SK-N-SH treated with all-trans-retinoic acid at 6 μM for 48 hours (cell line): ENCODE data around the gene DNAH8.

Experiments
- ATAC-seq: fragments of 200-7000 bp; cut with Tn5 transposase; 3 replicates; pipeline ENCODE4 v1.9.1; 2020; ENCODE audit warnings: mild to moderate bottlenecking, moderate library complexity
- ARNTL ChIP-seq: fragments of 450-650 bp; formaldehyde crosslinking; IDR thresholded peaks from 2 replicates; pipeline ENCODE4 v1.5.0; 2020; ENCODE audit warnings: low read depth, mild to moderate bottlenecking, moderate library complexity, borderline replicate concordance
- BACH2 ChIP-seq: fragments of 250-450 bp; sonication (Bioruptor Pico); IDR thresholded peaks from 2 replicates; pipeline ENCODE4 v1.9.0; 2021; ENCODE audit warnings: mild to moderate bottlenecking, borderline replicate concordance
- CREB5 ChIP-seq: fragments of 250-450 bp; sonication (Bioruptor Pico); IDR thresholded peaks from 2 replicates; pipeline ENCODE4 v1.5.1; 2020; ENCODE audit warnings: low read depth, mild to moderate bottlenecking, moderate library complexity
- CSDC2 ChIP-seq: fragments of 250-450 bp; sonication (Bioruptor Pico); IDR thresholded peaks from 2 replicates; pipeline ENCODE4 v1.5.0; 2020; ENCODE audit warnings: mild to moderate bottlenecking, moderate library complexity
- ESRRG ChIP-seq: fragments of 250-450 bp; sonication (Bioruptor Pico); IDR thresholded peaks from 2 replicates; pipeline ENCODE4 v1.6.1; 2021; ENCODE audit warnings: mild to moderate bottlenecking
- GLIS3 ChIP-seq: fragments of 250-450 bp; sonication (Bioruptor Pico); IDR thresholded peaks from 2 replicates; pipeline ENCODE4 v1.5.0; 2020; ENCODE audit warnings: mild to moderate bottlenecking, moderate library complexity
- ISL1 ChIP-seq: fragments of 250-450 bp; sonication (Bioruptor Pico); IDR thresholded peaks from 2 replicates; pipeline ENCODE4 v2.1.2; 2022; ENCODE audit warnings: mild to moderate bottlenecking, moderate library complexity
- OSR1 ChIP-seq: fragments of 250-450 bp; sonication (Bioruptor Pico); IDR thresholded peaks from 2 replicates; pipeline ENCODE4 v1.8.0; 2022; ENCODE audit warnings: moderate library complexity, mild to moderate bottlenecking, inconsistent platforms
- PPARA ChIP-seq: fragments of 250-450 bp; sonication (Bioruptor Pico); IDR thresholded peaks from 2 replicates; pipeline ENCODE4 v1.5.0; 2020; ENCODE audit warnings: mild to moderate bottlenecking, borderline replicate concordance
- RARB ChIP-seq: fragments of 250-450 bp; sonication (Bioruptor Pico); IDR thresholded peaks from 2 replicates; pipeline ENCODE4 v1.8.0; 2021; ENCODE audit warnings: mild to moderate bottlenecking, moderate library complexity
- SNAI2 ChIP-seq: fragments of 250-450 bp; sonication (Bioruptor Pico); IDR thresholded peaks from 2 replicates; pipeline ENCODE4 v1.5.0; 2020; ENCODE audit warnings: mild to moderate bottlenecking, moderate library complexity
- TCF4 ChIP-seq: fragments of 250-450 bp; sonication (Bioruptor Pico); IDR thresholded peaks from 2 replicates; pipeline ENCODE4 v1.8.0; 2021; ENCODE audit warnings: mild to moderate bottlenecking, moderate library complexity, borderline replicate concordance
- TOX ChIP-seq: fragments of 250-450 bp; sonication (Bioruptor Pico); IDR thresholded peaks from 2 replicates; pipeline ENCODE4 v1.8.0; 2021; ENCODE audit warnings: mild to moderate bottlenecking, moderate library complexity, borderline replicate concordance
- ZC3H10 ChIP-seq: fragments of 250-450 bp; sonication (Bioruptor Pico); IDR thresholded peaks from 2 replicates; pipeline ENCODE4 v1.5.1; 2021; ENCODE audit warnings: mild to moderate bottlenecking, moderate library complexity
- ZFP3 ChIP-seq: fragments of 250-450 bp; sonication (Bioruptor Pico); IDR thresholded peaks from 2 replicates; pipeline ENCODE4 v1.5.0; 2020; ENCODE audit warnings: mild to moderate bottlenecking, moderate library complexity
- ZFP30 ChIP-seq: fragments of 450-650 bp; formaldehyde crosslinking; IDR thresholded peaks from 2 replicates; pipeline ENCODE4 v1.5.0; 2022; ENCODE audit warnings: mild to moderate bottlenecking, moderate library complexity
- ZNF565 ChIP-seq: fragments of 450-650 bp; formaldehyde crosslinking; conservative IDR thresholded peaks from 2 replicates; pipeline ENCODE4 v1.5.0; 2020; ENCODE audit warnings: low read depth, mild to moderate bottlenecking, moderate library complexity
- ZNF70 ChIP-seq: fragments of 450-650 bp; formaldehyde crosslinking; IDR thresholded peaks from 2 replicates; pipeline ENCODE4 v1.5.0; 2020; ENCODE audit warnings: mild to moderate bottlenecking, moderate library complexity
- ZNF8 ChIP-seq: fragments of 450-650 bp; formaldehyde crosslinking; IDR thresholded peaks from 2 replicates; pipeline ENCODE4 v1.5.0; 2020; ENCODE audit warnings: mild to moderate bottlenecking, moderate library complexity
- TF ChIP-seq, protein P1 (sequence below): fragments of 250-450 bp; sonication (Bioruptor Pico); IDR thresholded peaks from 2 replicates; pipeline ENCODE4 v1.5.0; 2020; ENCODE audit warnings: mild to moderate bottlenecking, moderate library complexity
- TF ChIP-seq, protein P2 (sequence below): fragments of 250-450 bp; sonication (Bioruptor Pico); IDR thresholded peaks from 2 replicates; pipeline ENCODE4 v1.8.0; 2020; ENCODE audit warnings: mild to moderate bottlenecking, moderate library complexity, borderline replicate concordance
- TF ChIP-seq, protein P3 (sequence below): fragments of 250-450 bp; sonication (Bioruptor Pico); IDR thresholded peaks from 2 replicates; pipeline ENCODE4 v1.8.0; 2021; ENCODE audit warnings: low read depth, mild to moderate bottlenecking, moderate library complexity, borderline replicate concordance

DNAH8 gene

GRCh38 chr6:38736951-38737350 is 21.8 kb downstream of the DNAH8 start:
- ATAC-seq, result no peak

GRCh38 chr6:38738261-38738660 is 23.1 kb downstream of the DNAH8 start:
- no peak for ATAC-seq
- no peak for TF ChIP-seq CSDC2 (CRISPR knock-in tag)

More at GRCh38 chr6:38736951-38737350, 21.8 kb downstream of the DNAH8 start:
- no peak for TF ChIP-seq PPARA (CRISPR knock-in tag)
- no peak for TF ChIP-seq CSDC2 (CRISPR knock-in tag)
- TF ChIP-seq ZNF8 (CRISPR knock-in tag), result no peak
- TF ChIP-seq TCF4 (CRISPR knock-in tag), result no peak
- TF ChIP-seq BACH2 (CRISPR knock-in tag), result no peak
- TF ChIP-seq ZNF70, result no peak
- no peak for TF ChIP-seq ARNTL (CRISPR knock-in tag)
- TF ChIP-seq ISL1 (CRISPR knock-in tag), result no peak

DNA sequence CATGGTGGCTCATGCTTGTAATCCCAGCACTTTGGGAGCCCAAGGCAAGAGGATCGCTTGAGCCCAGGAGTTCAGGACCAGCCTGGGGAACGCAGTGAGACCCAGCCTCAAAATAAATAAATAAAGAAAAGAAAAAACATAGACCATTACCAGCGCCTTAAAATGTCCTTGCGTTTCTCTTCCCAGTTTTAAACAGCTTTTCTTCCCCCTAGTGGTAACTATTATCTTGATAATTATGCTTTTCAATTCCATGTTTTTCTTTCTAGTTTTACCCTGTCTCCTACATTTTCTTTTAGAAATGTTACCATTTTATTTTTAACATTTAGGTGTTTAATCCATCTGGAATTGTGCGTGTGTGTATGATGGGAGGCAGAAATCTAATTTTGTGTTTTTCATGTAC is 24.4 kb downstream of the DNAH8 start:
- TF ChIP-seq TOX (no peak), ZNF70 (no peak), TCF4 (CRISPR knock-in tag) (no peak), ZFP3 (CRISPR knock-in tag) (no peak), ESRRG (CRISPR knock-in tag) (no peak), SNAI2 (CRISPR knock-in tag) (no peak), ZC3H10 (no peak), ARNTL (CRISPR knock-in tag) (no peak), ISL1 (CRISPR knock-in tag) (no peak), GLIS3 (CRISPR knock-in tag) (no peak), CSDC2 (CRISPR knock-in tag) (no peak), ZFP30 (CRISPR knock-in tag) (no peak), OSR1 (CRISPR knock-in tag) (no peak), ZNF565 (CRISPR knock-in tag) (no peak)
- TF ChIP-seq, protein P1, sequence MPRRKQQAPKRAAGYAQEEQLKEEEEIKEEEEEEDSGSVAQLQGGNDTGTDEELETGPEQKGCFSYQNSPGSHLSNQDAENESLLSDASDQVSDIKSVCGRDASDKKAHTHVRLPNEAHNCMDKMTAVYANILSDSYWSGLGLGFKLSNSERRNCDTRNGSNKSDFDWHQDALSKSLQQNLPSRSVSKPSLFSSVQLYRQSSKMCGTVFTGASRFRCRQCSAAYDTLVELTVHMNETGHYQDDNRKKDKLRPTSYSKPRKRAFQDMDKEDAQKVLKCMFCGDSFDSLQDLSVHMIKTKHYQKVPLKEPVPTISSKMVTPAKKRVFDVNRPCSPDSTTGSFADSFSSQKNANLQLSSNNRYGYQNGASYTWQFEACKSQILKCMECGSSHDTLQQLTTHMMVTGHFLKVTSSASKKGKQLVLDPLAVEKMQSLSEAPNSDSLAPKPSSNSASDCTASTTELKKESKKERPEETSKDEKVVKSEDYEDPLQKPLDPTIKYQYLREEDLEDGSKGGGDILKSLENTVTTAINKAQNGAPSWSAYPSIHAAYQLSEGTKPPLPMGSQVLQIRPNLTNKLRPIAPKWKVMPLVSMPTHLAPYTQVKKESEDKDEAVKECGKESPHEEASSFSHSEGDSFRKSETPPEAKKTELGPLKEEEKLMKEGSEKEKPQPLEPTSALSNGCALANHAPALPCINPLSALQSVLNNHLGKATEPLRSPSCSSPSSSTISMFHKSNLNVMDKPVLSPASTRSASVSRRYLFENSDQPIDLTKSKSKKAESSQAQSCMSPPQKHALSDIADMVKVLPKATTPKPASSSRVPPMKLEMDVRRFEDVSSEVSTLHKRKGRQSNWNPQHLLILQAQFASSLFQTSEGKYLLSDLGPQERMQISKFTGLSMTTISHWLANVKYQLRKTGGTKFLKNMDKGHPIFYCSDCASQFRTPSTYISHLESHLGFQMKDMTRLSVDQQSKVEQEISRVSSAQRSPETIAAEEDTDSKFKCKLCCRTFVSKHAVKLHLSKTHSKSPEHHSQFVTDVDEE (CRISPR knock-in tag), result no peak
- TF ChIP-seq, protein P2, sequence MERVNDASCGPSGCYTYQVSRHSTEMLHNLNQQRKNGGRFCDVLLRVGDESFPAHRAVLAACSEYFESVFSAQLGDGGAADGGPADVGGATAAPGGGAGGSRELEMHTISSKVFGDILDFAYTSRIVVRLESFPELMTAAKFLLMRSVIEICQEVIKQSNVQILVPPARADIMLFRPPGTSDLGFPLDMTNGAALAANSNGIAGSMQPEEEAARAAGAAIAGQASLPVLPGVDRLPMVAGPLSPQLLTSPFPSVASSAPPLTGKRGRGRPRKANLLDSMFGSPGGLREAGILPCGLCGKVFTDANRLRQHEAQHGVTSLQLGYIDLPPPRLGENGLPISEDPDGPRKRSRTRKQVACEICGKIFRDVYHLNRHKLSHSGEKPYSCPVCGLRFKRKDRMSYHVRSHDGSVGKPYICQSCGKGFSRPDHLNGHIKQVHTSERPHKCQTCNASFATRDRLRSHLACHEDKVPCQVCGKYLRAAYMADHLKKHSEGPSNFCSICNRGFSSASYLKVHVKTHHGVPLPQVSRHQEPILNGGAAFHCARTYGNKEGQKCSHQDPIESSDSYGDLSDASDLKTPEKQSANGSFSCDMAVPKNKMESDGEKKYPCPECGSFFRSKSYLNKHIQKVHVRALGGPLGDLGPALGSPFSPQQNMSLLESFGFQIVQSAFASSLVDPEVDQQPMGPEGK (CRISPR knock-in tag), result no peak
- ATAC-seq, result no peak

DNA sequence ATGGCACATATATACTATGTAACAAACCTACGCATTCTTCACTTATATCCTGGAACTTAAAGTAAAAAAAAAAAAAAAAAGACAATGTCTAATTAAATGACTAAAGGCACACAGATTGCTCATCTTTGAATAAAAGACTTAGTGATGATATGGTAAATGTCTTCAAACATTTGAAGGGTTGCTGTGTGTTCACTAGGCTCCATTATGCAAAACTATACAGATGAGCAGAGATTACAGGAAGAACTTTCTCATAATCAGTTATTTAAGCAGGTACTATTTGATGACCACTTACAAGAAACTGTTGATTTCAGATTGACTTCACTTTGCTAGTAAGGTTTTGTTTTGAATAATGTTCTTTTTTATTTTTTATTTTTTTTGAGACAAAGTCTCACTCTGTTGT is 34.4 kb downstream of the DNAH8 start:
- no peak for ATAC-seq
- TF ChIP-seq, protein P3, sequence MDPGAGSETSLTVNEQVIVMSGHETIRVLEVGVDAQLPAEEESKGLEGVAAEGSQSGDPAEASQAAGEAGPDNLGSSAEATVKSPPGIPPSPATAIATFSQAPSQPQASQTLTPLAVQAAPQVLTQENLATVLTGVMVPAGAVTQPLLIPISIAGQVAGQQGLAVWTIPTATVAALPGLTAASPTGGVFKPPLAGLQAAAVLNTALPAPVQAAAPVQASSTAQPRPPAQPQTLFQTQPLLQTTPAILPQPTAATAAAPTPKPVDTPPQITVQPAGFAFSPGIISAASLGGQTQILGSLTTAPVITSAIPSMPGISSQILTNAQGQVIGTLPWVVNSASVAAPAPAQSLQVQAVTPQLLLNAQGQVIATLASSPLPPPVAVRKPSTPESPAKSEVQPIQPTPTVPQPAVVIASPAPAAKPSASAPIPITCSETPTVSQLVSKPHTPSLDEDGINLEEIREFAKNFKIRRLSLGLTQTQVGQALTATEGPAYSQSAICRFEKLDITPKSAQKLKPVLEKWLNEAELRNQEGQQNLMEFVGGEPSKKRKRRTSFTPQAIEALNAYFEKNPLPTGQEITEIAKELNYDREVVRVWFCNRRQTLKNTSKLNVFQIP (CRISPR knock-in tag), result no peak
- TF ChIP-seq ARNTL (CRISPR knock-in tag) (no peak), ISL1 (CRISPR knock-in tag) (no peak), ZFP30 (CRISPR knock-in tag) (no peak), CSDC2 (CRISPR knock-in tag) (no peak), PPARA (CRISPR knock-in tag) (no peak), RARB (CRISPR knock-in tag) (no peak), ZFP3 (CRISPR knock-in tag) (no peak), CREB5 (CRISPR knock-in tag) (no peak), ZNF70 (no peak), ESRRG (CRISPR knock-in tag) (no peak), ZC3H10 (no peak), OSR1 (CRISPR knock-in tag) (no peak), TOX (no peak)
- TF ChIP-seq, protein P1 (CRISPR knock-in tag), result no peak
- TF ChIP-seq, protein P2 (CRISPR knock-in tag), result no peak
